Measurements from ENCODE around the gene KHDC3L. TPM values are rescaled to one million over a fixed set of nuclear protein-coding genes. Genes with fewer than 3 reads are reported as not detected.

Gene KHDC3L
- total RNA-seq, 2 experiments from 2014 or later: not detected

DNA sequence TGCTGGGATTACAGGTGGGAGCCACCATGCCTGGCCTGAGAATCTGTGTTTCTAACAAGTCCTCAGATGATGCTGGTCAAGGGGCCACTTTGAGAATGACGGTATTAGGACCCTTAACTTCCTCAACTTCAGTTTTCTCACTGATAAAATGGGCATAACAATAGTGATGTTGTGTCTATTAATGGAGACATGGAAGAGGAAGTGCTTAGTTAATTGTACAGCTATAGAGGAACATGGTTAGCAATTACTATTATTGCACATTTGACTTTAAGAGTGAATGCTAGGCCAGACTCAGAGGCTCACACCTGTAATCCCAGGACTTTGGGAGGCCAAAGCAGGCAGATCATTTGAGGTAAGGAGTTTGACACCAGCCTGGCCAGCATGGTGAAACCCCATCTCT lies 21.1 kb upstream of the KHDC3L start:
- intact Hi-C loops (cut with micrococcal nuclease; ENCODE audit: unreplicated experiment): no loop called here
- Histone ChIP-seq H3K79me2 (ENCODE audit: insufficient read depth, low read depth, low read length) (no peaks in the 10 kb centered on the region), H3K4me1 (ENCODE audit: insufficient read depth, low read length, poor library complexity, severe bottlenecking) (peaks cover 8% of the 10 kb centered on the region), H4K20me1 (ENCODE audit: insufficient read depth, low read length) (no peaks in the 10 kb centered on the region), H3K4me2 (ENCODE audit: low read length) (peak overlapping the region; percentile 30; the same call in 1 of the 2 replicates), H3K36me3 (ENCODE audit: insufficient read depth, low read length) (no peaks in the 10 kb centered on the region), H3K9me3 (ENCODE audit: low read length) (no peaks in the 10 kb centered on the region), H3K9me2 (ENCODE audit: insufficient read depth, low read length) (no peaks in the 10 kb centered on the region), H3K4me3 (ENCODE audit: low read depth, low read length, poor library complexity, severe bottlenecking) (no peak overlapping the region), H2AFZ (ENCODE audit: low read length) (no peak overlapping the region), H3K27ac (ENCODE audit: low read depth, low read length, poor library complexity, severe bottlenecking) (no peak overlapping the region)
- ChIA-PET CTCF (ENCODE audit: unreplicated experiment) (no interaction called here), POLR2A (no interaction called here)
- BruUV-seq (replicated peaks): no TSS peak
- no peak for TF ChIP-seq EZH2phosphoT487 (IDR thresholded peaks at IDR 0.05; ENCODE audit: borderline replicate concordance, low read depth, low read length)
- TF ChIP-seq, protein P1, sequence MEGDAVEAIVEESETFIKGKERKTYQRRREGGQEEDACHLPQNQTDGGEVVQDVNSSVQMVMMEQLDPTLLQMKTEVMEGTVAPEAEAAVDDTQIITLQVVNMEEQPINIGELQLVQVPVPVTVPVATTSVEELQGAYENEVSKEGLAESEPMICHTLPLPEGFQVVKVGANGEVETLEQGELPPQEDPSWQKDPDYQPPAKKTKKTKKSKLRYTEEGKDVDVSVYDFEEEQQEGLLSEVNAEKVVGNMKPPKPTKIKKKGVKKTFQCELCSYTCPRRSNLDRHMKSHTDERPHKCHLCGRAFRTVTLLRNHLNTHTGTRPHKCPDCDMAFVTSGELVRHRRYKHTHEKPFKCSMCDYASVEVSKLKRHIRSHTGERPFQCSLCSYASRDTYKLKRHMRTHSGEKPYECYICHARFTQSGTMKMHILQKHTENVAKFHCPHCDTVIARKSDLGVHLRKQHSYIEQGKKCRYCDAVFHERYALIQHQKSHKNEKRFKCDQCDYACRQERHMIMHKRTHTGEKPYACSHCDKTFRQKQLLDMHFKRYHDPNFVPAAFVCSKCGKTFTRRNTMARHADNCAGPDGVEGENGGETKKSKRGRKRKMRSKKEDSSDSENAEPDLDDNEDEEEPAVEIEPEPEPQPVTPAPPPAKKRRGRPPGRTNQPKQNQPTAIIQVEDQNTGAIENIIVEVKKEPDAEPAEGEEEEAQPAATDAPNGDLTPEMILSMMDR (conservative IDR thresholded peaks at IDR 0.05; ENCODE audit: low read length): no peak
- DNase-seq (ENCODE audit: low spot score): peak; percentile 4

DNA sequence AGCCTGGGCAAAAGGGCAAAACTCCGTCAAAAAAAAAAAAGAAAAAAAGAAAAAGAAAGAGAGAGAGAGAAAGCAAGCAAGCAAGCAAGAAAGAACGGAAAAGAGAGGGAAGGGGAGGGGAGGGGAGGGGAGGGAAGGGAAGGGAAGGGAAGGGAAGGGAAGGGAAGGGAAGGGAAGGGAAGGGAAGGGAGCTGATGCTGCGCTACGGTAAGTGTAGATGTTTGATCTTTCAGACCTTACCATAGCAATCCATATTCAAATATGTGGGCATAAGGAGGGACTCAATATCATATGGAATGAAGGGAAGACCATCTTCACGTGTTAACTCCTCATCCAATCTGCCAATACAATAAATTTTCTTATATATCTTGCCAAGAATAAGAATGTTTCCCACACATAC lies 20.3 kb upstream of the KHDC3L start:
- Histone ChIP-seq H3K9me3 (ENCODE audit: low read length) (no peaks in the 10 kb centered on the region), H2AFZ (ENCODE audit: low read length) (no peak overlapping the region), H4K20me1 (ENCODE audit: insufficient read depth, low read length) (no peaks in the 10 kb centered on the region), H3K36me3 (ENCODE audit: insufficient read depth, low read length) (no peaks in the 10 kb centered on the region), H3K9me2 (ENCODE audit: insufficient read depth, low read length) (no peaks in the 10 kb centered on the region), H3K4me1 (ENCODE audit: insufficient read depth, low read length, poor library complexity, severe bottlenecking) (peaks cover 8% of the 10 kb centered on the region), H3K4me2 (ENCODE audit: low read length) (no peak overlapping the region), H3K79me2 (ENCODE audit: insufficient read depth, low read depth, low read length) (no peaks in the 10 kb centered on the region), H3K4me3 (ENCODE audit: low read depth, low read length, poor library complexity, severe bottlenecking) (no peak overlapping the region), H3K27ac (ENCODE audit: low read depth, low read length, poor library complexity, severe bottlenecking) (no peak overlapping the region)
- DNase-seq (ENCODE audit: low spot score): no peak
- POLR2A ChIA-PET: no interaction called here
- no TSS peak for BruUV-seq (replicated peaks)
- TF ChIP-seq EZH2phosphoT487 (IDR thresholded peaks at IDR 0.05; ENCODE audit: borderline replicate concordance, low read depth, low read length): no peak
- TF ChIP-seq, protein P1 (conservative IDR thresholded peaks at IDR 0.05; ENCODE audit: low read length): no peak
- CTCF ChIA-PET (ENCODE audit: unreplicated experiment): no interaction called here
- intact Hi-C loops (cut with micrococcal nuclease; ENCODE audit: unreplicated experiment): no loop called here

DNA sequence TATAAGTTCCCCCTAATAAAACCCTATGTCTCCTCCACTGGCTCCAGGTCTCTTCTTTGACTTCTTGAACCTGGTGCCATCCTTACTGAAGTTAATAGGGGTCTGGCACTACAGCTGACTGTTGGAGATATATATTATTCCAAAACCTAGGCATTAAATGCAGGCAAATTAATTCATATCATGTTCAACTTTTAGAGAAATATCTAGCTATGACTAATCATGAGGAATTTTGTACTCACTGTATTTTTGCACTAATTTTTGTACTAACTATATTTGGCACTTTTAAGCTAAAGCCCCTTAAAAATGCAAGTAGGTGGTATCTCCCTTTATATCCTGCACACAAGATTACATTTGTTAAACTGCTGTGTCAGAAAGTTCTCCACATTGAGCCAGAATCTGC lies 19.3 kb upstream of the KHDC3L start:
- no TSS peak for BruUV-seq (replicated peaks)
- POLR2A ChIA-PET: interaction anchor here (0.6 to 1.5 kb wide), 2 partner anchors 12 to 21 kb away, joined by 3 to 7 read pairs; no protein-coding TSS in a partner anchor
- Histone ChIP-seq H3K27ac (ENCODE audit: low read depth, low read length, poor library complexity, severe bottlenecking) (no peak overlapping the region), H3K9me3 (ENCODE audit: low read length) (no peaks in the 10 kb centered on the region), H3K79me2 (ENCODE audit: insufficient read depth, low read depth, low read length) (no peaks in the 10 kb centered on the region), H3K4me3 (ENCODE audit: low read depth, low read length, poor library complexity, severe bottlenecking) (no peak overlapping the region), H3K36me3 (ENCODE audit: insufficient read depth, low read length) (no peaks in the 10 kb centered on the region), H2AFZ (ENCODE audit: low read length) (no peak overlapping the region), H3K9me2 (ENCODE audit: insufficient read depth, low read length) (no peaks in the 10 kb centered on the region), H3K4me2 (ENCODE audit: low read length) (no peak overlapping the region), H3K4me1 (ENCODE audit: insufficient read depth, low read length, poor library complexity, severe bottlenecking) (peaks cover 8% of the 10 kb centered on the region), H4K20me1 (ENCODE audit: insufficient read depth, low read length) (no peaks in the 10 kb centered on the region)
- no peak for DNase-seq (ENCODE audit: low spot score)
- CTCF ChIA-PET (ENCODE audit: unreplicated experiment): no interaction called here
- TF ChIP-seq, protein P1 (conservative IDR thresholded peaks at IDR 0.05; ENCODE audit: low read length): no peak
- no peak for TF ChIP-seq EZH2phosphoT487 (IDR thresholded peaks at IDR 0.05; ENCODE audit: borderline replicate concordance, low read depth, low read length)
- intact Hi-C loops (cut with micrococcal nuclease; ENCODE audit: unreplicated experiment): no loop called here
